Breast epithelium (tissue), 3 donors: ENCODE results near the gene LIPC.

Experiments used
- POLR2A ChIP-seq: fragments of 450-650 bp; IDR thresholded peaks from one replicate; pipeline ENCODE4 v1.6.1; 2016; ENCODE audit warnings: antibody characterized with exemption, mild to moderate bottlenecking, moderate library complexity
- POLR2AphosphoS5 ChIP-seq, 3 donors: sonication (generic); formaldehyde crosslinking; IDR thresholded peaks; one replicate each; pipeline ENCODE4 v1.6.1; 2017; ENCODE audit warnings: antibody characterized with exemption in 3 of 3
- TF ChIP-seq, protein P1 (sequence below), 3 donors: fragments of 450-650 bp; IDR thresholded peaks; one replicate each; pipeline ENCODE4 v1.5.1; 2016 to 2017; ENCODE audit warnings: antibody characterized with exemption in 3 of 3, mild to moderate bottlenecking in 3 of 3, moderate library complexity in 3 of 3

DNA sequence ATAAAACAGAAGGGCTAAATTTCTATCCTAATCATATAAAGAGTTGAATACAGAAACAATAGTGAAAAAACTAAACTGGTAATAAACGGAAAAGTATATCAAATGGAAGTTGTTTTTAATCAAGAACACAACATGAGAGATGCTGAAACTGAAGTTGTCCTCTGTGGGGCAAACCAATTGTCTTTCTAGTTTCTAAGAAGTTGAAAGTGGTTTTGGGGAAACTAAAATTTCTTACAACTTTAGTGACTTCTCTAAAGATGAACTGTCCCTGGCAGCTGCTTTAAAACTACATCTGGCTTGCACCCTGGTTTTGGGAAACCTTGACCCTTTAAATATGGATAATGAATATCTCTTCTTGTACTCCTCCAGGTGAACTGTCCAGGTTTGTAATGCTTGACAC is 162.1 kb downstream of the LIPC start:
- TF ChIP-seq POLR2A (no peak), POLR2AphosphoS5 (IDR thresholded peaks at IDR 0.05) (no peak)
- TF ChIP-seq, protein P1, sequence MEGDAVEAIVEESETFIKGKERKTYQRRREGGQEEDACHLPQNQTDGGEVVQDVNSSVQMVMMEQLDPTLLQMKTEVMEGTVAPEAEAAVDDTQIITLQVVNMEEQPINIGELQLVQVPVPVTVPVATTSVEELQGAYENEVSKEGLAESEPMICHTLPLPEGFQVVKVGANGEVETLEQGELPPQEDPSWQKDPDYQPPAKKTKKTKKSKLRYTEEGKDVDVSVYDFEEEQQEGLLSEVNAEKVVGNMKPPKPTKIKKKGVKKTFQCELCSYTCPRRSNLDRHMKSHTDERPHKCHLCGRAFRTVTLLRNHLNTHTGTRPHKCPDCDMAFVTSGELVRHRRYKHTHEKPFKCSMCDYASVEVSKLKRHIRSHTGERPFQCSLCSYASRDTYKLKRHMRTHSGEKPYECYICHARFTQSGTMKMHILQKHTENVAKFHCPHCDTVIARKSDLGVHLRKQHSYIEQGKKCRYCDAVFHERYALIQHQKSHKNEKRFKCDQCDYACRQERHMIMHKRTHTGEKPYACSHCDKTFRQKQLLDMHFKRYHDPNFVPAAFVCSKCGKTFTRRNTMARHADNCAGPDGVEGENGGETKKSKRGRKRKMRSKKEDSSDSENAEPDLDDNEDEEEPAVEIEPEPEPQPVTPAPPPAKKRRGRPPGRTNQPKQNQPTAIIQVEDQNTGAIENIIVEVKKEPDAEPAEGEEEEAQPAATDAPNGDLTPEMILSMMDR (IDR thresholded peaks at IDR 0.05), result no peak
